GM21367 (cell line): Measurements from ENCODE around the gene NR5A2.
"Not testable (repeated sequence)": the region's sequence is repeated elsewhere in the genome, so short reads cannot be mapped to it uniquely, and the experiment has no call there.

Source experiments
- ATAC-seq: cut with Tn5 transposase; IDR thresholded peaks from one replicate; pipeline ENCODE4 v1.9.1; 2021; ENCODE audit not compliant: unreplicated experiment

The NR5A2 gene

DNA sequence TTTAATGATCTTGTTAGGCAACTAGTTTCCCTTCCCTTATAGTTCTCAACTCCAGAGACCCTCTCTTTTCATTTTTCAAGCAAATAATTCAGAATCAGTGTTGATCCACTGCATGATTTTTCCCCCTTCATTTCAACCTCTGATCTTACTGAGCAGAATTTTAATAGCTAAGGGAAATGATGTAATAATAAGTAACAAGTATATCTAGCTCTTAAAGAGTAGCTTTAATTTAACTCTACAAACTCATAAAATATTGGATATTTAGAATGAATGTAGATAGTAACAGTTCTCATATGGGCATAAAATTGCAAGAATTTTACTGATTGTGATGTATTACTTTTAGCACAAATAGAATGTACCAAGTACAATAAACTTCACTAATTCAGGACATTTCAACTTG lies 130.2 kb downstream of the NR5A2 start:
- no peak for ATAC-seq

DNA sequence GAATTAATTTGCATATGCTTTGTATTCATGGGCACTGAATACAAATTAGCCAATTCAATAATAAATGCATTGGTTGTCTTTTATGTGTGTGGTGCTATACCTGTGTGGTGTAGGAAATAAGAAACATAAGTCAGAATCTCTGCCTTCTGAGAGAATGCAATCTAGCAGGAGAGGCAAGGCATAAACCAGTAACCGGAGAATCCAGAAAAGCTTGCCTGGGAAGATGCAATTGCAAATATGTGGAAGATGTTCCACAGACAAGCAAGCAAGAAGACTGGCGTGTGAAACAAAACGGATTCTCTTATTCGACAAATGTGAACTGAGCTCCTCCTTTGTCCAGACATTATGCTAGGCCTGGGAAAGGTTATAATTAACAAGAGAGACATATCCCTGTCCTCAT lies 134.3 kb downstream of the NR5A2 start:
- ATAC-seq, result no peak

DNA sequence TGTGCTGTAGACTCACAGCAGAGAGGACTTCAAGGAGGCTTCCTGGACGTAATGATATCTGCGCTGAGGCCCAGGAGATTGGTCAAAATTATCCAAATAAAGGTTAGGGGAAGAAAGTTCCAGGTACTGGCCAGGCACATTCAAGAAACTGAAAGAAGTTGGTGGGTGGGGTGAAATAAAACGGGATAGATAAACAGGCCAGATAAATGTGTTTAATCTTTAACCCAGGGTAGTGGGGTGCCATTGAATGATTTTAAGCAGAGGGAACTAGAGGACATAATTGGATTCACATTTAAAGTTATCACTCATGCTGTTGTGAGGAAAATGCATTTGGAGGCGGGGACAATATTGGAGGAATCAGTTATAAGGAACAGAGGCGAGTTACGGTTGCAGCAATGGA lies 134.7 kb downstream of the NR5A2 start:
- ATAC-seq, result no peak

DNA sequence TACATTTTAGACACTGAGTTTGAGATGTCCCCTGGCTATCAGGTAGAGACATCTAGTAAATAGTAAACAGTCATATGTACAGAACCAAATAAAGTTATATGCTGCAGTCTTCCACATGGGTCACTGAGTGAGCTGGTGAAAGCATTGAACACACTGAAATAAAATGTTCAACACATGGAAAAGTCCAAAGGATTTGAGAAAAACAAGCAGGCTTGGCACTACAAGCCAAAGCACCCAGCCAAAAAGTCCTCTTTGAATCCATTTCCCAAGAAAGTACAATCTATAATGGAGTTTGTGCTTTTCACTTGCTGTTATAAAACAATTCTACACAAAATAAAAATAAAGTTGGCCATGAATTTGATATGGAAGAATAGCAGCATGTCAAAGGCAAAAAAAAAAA lies 135.4 kb downstream of the NR5A2 start:
- ATAC-seq, result no peak

DNA sequence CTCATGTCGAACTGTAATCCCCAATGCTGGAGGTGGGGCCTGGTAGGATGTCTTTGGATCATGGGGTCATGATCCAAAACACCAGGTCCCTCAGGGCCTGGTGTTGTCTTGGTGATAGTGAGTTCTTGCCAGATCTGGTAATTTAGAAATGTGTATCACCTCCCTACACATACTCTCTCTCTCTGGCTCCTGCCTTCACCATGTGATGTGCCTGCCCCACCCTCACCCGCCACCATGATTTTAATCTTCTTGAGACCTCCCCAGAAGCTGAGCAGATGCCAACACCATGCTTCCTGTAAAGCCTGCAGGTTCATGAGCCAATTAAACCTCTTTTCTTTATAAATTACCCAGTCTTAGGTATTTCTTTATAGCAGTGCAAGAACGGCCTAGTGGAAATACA lies 136.4 kb downstream of the NR5A2 start:
- ATAC-seq, result no peak

DNA sequence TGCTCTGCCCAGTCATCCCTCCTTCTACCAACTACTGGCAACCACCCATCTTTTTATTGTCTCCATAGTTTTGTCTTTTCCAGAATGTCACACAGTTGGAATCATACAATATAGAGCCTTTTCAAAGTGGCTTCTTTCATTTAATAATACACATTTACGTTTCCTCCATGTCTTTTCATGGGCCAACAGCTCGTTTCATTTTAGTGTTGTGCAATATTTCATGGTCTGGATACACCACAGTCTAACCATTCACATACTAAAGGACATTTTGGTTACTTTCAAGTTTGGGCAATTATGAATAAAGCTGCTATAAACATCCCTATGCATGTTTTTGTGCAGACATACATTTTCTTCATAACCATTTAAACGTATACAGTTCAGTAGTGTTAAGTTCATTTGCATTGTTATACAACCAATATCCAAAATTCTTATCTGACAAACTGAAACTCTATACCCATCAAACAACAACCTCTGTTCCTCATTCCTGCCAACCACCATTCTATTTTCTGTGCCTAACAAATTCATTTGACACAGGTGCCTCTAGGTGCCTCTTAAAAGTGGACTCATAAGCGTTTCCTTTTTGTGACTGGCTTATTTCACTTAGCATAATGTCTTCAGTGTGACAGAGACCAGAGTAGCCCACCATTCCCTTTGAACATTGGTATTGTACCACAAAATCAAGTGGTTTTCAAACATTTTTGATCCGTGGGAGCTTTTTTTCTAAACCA lies 138.1 kb downstream of the NR5A2 start:
- ATAC-seq, result no peak

DNA sequence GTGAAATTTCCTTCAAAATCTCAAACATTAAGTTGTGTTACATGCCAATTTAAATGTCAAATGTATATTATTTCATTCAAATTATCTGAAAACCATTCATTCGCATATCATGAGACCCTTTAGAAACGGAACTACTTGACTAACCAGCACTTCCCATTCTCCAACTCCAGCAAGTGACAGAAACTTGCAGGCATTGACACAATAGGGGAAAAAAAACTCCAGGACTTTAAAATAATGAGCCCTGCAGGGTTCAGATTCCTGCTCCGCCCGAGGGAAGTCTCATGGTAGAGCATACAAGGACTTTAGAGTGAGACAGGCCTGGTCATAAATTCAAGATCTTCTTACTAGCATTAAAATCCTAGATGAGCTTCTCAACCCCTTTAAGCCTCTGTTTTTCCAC lies 138.9 kb downstream of the NR5A2 start:
- ATAC-seq, result no peak

DNA sequence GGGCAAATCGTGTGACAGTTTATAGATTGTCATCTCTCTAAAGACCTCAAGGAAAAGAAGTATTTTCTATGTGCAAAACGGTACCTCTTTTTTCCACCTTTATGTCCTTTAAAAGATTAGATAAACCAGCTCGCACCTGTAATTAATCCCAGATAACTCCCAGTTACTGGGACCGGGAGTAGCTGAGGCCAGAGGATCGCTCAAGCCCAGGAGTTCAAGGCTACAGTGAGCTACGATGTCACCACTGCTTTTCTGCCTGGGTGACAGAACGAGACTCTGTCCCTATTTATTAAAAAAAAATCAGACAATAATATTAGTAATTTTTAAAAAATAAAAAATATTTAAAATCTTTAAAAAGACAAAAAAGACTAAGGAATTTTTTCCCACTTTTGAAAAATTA lies 141.4 kb downstream of the NR5A2 start:
- ATAC-seq, result no peak

DNA sequence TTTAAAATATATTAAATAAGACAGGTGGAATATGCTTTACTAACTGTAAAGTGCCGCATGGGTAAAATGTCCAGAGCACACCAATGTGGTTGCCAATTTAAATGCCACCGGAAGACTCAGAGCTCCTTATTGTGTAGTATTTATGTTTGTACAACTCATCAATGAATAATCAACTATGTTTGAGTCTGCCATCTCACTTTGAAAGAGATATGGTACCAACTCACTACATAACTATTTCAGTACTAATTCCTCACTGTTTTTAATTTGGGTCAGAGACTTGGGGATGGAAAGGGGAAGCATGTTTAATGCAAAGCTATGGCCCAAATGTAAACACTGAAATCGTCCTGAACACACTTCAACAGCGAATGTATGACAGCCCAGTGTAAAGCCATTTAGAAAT lies 144.8 kb downstream of the NR5A2 start:
- ATAC-seq, result no peak

DNA sequence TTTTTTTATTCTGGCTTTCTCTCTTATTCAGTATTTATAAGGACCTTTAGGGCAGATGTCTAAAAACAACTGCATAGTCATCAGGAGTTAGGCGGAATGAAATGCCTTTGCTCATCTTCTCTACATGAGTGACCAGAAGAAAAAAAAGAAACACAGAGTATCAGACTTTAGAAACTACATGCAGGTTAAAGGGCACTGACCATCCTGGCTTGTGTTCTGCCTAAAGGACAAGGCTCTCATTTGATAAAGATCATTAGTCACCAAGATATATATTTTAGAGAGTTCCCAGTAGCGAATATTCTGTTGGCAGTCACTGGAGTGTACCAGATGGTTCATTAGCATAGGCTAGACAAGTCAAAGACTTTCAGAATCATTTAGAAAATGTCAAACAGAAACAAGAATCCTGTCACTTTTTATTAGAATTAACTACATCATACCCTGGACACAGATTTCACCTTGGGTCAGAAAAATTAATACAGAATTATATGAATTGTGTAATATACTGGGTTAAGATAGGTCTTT lies 145.6 kb downstream of the NR5A2 start:
- ATAC-seq, result no peak

DNA sequence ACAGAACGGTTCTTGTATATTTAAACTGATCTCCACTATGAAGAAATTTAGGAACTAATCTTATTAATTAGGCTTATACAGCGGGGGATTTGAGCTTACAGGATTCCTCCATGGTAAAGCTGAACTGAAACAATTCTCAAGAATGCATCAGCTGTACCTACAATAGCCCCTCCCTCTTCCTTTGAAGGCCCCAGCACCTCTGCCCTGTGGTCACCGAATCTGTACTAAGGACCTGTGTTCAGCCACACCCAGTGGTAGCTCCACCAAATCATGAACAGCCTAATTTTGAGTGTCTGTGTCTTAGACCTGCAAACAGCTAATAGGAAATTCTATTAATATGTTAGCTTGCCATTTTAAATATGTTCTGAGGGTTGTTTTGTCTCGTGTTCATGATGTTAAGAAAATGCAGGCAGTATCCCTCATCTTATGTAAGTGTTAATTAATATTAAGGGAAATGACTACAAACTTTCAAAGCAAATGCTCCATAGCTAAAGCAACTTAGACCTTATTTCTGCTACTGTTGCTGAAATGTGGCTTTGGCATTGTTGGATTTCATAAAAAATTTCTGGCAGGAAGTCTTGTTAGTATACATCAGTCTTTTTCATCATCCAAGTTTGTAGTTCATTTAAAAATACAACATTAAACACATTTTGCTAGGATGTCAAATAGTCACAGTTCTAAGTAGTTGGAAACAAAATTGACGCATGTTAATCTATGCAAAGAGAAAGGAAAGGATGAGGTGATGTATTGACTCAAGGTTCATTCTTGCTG lies 147.2 kb downstream of the NR5A2 start:
- no peak for ATAC-seq

DNA sequence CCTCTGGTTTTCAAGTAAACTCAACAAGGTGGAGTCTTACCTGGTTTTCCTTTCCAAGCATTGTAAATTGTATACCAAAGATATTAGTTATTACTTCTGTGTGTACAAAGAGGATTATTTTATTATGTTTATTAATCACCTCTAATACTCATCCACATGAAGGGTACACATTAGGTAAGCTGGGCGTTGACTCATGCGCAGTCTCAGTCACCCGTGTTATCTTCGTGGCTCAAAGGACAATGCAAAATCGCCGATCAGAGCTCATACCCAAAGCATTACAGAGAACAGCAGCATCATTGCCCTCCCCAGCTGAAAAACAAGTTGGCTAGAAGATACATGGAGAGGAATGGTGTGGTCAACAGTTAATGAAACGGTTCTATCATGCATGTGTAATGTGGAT lies 148.7 kb downstream of the NR5A2 start:
- no peak for ATAC-seq

DNA sequence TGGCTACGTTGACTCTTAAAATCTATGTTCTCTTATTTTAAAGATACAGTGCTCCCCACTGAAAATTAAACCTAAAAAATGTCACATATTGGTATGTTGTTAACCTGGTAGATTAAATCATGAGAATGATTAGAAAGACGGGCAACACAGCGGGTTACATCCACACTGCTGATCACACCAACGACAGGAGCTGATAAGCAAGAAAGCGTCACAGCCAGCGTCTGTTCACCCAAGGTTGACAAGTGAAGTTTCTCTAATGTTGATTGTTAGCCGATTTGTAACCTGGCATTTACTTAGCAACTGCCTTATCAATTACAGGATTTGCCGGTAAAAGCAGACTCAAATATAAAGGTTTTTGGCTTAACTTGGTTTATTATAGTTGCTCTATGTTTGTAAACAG lies 149.3 kb downstream of the NR5A2 start:
- ATAC-seq, result no peak

DNA sequence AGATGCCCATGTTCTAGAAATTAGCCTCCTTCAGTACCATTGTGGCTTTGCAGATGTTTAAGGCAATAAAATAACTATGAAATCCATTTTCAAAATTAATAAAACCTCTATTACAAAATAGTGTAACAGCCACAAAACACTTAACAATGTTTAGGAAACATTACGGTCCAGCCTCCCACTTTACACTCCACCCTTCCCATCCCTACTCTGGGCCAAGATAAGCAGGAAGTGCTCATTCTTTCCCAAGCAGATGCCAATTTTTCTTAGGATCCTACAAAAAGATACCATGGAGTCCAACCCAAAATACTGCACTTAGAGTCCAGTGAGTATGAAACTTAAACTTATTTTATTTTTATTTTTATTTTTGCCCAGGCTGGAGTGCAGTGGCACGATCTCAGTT lies 150.8 kb downstream of the NR5A2 start:
- ATAC-seq, result no peak

DNA sequence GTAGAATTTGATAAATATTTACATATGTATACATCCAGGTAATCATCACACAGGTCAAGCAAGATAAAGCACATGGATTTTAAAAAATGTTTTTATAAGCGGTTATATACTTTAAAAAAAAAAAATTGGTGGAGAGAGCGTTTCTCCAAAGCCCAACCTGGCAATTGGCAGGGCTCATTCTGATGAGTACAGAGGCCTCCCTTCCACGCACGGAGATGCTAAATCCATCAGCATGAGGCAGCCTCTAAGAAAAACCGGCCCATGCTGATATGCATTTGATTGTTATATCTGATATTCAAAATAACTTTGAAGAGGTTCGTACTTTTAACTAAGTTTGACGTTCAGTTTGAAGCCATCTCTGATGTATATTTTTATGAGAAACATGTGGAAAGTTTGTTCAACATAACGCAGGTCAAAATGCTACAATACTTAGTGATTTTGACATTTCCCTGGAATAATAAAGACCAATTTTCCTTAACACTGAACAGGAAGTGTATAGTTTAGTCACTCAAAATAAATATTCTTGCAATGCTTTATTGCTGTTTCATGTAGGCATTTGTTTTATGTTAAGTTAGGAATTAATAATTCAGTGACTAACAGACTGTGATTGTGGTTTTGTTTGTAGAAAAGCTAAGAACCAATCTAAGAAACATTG lies 151.7 kb downstream of the NR5A2 start:
- no peak for ATAC-seq

DNA sequence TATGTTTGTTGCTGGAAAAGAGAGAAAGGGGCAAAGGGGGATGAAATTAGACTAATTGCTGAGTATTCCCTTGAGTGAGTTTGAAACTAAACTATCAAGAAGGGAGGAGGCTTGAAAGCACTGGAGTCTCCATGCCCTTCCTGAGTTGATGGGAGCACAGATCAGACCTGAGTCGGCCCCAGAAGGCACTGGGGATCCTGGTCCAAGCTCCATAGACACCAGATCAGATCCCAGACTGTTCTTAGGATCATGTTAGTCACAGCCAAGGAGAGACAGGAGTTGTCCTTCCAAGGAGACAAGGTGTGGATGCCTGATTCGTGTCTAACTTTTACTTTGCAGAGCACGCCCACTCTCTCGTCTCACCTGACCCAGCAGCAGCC lies 152.3 kb downstream of the NR5A2 start:
- ATAC-seq, result no peak

DNA sequence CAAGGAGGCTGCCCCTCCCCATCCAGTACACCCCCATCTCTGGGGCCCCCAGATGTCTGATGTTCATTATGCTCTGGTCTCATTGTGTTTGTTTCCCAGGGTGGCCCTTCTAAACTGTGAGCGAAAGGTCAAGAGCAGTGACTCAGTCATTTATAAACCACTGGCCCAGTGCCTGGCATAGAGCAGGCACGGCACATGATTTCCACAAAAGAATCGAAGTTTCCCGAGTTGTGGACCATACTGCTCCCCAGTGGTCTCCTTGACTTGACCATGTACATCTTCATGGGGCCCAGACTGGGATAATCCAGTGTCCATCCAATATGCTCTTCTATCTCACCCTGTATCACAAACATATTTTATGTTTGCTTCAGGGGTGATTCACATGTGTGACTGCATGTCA lies 153.3 kb downstream of the NR5A2 start:
- no peak for ATAC-seq

DNA sequence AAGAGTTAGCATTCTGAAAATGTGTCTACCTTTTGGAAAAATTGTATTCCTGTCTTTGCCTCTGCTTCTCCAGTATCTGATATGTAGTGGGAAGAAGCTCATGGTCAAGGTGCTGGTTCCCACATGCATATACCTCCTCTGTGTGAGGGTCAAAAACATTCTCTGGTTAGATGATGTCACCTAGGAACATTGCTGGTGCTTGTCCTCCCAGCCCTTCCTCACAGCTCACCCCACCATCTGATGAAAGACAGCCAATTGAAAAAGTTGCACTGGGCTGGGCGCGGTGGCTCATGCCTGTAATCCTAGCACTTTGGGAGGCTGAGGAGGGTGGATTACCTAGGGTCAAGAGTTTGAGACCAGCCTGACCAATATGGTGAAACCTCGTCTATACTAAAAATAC lies 154.4 kb downstream of the NR5A2 start:
- no peak for ATAC-seq

DNA sequence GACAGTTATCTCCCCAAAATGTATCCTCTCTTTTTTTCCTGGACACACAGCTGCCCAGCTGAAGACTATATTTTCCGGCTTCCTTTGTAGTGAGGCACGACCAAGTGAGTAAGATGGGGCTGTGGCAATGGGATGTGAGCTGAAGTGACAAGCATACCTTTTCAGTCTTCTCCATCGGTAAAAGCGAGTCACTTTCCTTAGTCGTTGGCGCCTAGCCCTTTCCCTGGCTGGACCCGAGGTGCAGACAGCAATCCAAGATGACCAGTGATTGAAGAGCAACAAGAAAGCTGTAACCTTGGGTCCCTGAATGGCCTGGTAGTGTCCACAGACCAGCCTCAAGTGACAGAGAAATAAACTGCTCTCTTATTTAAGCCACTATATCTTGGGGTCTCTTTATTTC lies 155.2 kb downstream of the NR5A2 start:
- ATAC-seq, result no peak

DNA sequence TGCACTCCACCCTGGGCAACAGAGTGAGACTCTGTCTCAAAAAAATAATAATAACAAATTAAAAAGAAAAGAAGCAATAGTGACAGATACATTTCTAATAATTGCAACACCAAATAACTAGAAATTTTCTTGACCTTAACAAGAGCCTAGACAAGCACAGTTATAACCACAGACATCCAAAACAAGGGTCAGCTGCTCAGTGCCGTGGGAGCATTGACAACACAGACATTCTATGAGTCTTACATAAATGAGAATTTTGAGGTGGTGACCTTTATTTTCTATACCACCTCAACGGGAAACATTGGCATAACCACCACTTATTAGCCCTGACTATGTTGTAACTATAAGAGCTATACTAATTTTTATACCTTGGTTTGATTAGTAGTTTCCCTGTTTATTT lies 156.1 kb downstream of the NR5A2 start:
- ATAC-seq, result no peak

DNA sequence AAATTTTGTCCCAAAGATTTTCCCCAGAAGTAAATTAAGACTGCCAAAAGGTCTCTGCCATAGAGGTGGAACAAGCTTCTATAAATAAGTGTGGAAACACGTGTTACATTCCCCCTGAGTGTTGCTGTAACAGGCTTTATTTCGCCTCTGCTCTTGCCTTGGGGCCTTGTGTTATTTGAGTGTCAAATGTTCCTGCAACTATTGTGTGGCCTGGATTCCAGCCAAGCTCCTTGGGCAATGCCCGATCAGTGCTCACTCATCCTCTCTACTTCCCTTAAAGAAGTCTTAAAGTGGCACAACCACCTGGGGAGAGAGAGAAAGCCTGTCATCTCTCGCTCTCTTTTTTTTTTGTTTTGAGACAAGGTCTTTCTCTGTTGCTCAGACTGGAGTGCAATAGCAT lies 156.7 kb downstream of the NR5A2 start:
- ATAC-seq, result no peak

DNA sequence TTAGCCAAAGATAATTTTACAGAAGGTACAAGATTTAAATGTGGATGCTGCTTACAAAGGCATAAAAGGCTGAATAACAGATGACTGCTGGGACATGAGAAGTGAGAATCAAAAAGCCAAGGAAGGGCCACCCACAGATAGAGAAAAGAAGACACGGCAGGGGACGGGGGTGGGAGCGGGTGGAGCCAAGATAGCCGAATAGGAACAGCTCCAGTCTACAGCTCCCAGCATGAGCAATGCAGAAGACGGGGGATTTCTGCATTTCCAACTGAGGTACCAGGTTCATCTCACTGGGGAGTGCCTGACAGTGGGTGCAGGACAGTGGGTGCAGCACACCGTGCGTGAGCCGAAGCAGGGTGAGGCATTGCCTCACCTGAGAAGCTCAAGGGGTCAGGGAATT lies 157.7 kb downstream of the NR5A2 start:
- not testable (repeated sequence) for ATAC-seq
